NCI-H128 (cell line): ENCODE data around the gene CCDC60.

ENCODE experiments used
- DNase-seq: peaks from one replicate; lab custom pipeline; 2025; ENCODE audit not compliant: unreplicated experiment; lab: John Stamatoyannopoulos, UW

The CCDC60 gene

GRCh38 chr12:119432949-119433348 lies 98.4 kb downstream of the CCDC60 start:
- no peak for DNase-seq

- no peak for DNase-seq
These were observed 106.4 kb downstream of the CCDC60 start for GRCh38 chr12:119440803-119441360.

- DNase-seq = no peak
These were observed 110.0 kb downstream of the CCDC60 start for GRCh38 chr12:119444462-119445044.

- DNase-seq = no peak
These were observed 111.9 kb downstream of the CCDC60 start for GRCh38 chr12:119446459-119446858.

- DNase-seq = no peak
These were observed 112.6 kb downstream of the CCDC60 start for GRCh38 chr12:119447126-119447525.

- DNase-seq = no peak
These were observed 113.1 kb downstream of the CCDC60 start for GRCh38 chr12:119447618-119448017.

- DNase-seq = no peak
These were observed 114.1 kb downstream of the CCDC60 start for GRCh38 chr12:119448611-119449131.

GRCh38 chr12:119450771-119451170 lies 116.2 kb downstream of the CCDC60 start:
- no peak for DNase-seq

GRCh38 chr12:119456824-119457223 lies 122.3 kb downstream of the CCDC60 start:
- DNase-seq = no peak

GRCh38 chr12:119457271-119457670 lies 122.7 kb downstream of the CCDC60 start:
- DNase-seq = no peak

- no peak for DNase-seq
These were observed 125.0 kb downstream of the CCDC60 start for GRCh38 chr12:119459481-119459880.

GRCh38 chr12:119460876-119461275 lies 126.3 kb downstream of the CCDC60 start:
- DNase-seq = no peak

- no peak for DNase-seq
These were observed 127.2 kb downstream of the CCDC60 start for GRCh38 chr12:119461636-119462214.

GRCh38 chr12:119463211-119463926 lies 128.8 kb downstream of the CCDC60 start:
- no peak for DNase-seq

GRCh38 chr12:119468296-119468695 lies 133.8 kb downstream of the CCDC60 start:
- no peak for DNase-seq

GRCh38 chr12:119475650-119476049 lies 141.1 kb downstream of the CCDC60 start:
- DNase-seq = no peak

GRCh38 chr12:119476951-119477350 lies 142.4 kb downstream of the CCDC60 start:
- no peak for DNase-seq

GRCh38 chr12:119479121-119479561 lies 144.6 kb downstream of the CCDC60 start:
- DNase-seq = no peak

GRCh38 chr12:119480551-119480950 lies 146.0 kb downstream of the CCDC60 start:
- no peak for DNase-seq

GRCh38 chr12:119486599-119487154 lies 152.1 kb downstream of the CCDC60 start:
- DNase-seq = peak; percentile 51

- DNase-seq = no peak
These were observed 157.3 kb downstream of the CCDC60 start for GRCh38 chr12:119491814-119492213.
